ENCODE data around the gene RAP1GAP.
"Not testable (repeated sequence)": the region's sequence is repeated elsewhere in the genome, so short reads cannot be mapped to it uniquely, and the experiment has no call there.

The RAP1GAP gene

DNA sequence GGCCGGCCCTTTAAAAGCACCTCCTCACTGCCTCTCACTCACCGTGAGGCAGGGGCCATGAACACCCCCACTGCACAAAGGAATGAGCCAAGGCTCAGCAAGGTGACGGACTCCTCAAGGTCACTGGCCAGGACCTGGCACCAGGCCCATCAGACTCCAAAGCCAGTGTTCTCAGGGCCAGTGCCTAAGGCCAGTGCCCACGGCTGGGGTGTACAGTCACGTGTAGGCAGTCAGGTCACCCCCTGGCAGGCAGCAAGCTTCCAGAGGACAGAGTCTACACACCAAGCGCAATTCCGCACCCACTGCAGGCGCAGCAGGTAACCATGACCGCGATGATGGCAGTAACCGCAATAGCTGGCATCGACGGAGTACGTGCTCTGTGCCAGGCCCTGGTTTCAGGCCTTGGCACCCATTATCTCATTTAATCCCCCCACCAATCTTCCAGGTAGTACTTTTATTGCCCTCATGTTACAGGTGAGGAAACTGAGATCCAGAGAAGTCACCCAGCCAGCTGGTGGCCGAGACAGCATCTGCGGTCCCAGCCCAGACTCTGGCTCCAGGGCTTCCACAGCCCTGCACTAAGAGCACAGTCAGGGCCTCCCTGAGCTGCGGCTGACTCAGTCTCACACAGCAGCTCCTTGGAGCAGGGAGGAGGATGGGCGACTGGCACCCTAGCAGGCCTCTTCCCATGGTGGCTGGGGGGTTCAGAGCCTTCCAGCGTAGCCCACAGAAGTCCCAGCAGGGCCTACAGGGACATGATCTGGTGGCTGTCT lies 27.0 kb downstream of the RAP1GAP start:
- FAIRE-seq = no peak

DNA sequence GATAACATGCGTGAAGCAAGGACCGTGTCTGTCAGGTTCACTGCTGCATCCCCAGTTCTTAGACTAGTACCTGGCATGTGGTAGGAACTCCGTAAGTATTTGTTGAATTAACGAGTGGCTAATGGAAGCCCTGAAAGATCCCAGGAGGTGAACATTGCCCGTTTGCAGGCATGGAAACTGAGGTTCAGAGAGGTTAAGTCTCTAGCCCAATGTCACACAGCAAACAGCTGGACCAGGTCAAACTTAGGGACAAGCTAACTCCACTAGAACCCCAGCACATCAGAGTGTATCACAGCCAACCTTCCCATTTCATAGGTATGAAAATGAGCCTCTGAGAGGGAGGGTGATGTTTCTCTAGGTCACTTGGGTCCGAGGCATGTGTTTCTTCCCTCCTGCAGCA lies 27.6 kb downstream of the RAP1GAP start:
- no peak for FAIRE-seq

DNA sequence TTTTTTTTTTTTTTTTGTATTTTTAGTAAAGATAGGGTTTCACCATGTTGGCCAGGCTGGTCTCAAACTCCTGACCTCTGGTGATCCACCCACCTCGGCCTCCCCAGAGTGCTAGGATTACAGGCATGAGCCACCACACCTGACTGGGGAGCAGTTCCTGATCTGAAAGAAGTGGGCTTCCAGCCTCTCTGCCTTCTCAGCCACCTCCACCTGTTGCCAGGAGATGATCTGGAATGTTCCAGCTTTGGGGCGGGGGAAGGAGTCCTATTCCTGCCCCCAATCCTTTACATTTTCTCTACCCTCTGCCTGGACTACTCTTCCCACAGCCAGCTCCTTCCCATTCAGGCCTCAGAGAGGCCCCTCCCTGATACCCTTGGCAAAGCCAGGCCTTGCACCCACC lies 28.1 kb downstream of the RAP1GAP start:
- FAIRE-seq = no peak

DNA sequence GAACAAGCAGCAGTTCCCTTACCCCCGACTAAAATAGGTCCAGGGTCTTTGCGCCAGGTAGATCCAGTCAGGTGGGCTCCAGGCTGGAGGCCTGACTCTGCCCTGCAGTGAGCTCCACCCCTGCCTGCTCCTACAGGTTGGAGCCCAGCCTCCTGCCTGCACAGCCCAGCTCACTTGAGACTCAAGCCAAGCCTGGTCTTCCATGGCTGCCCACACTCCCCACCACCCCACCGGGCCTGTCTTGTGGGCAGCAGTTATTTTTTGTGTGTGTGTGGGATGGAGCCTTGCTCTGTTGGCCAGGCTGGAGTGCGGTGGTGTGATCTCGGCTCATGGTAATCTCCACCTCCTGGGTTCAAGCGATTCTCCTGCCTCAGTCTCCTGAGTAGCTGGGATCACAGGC lies 28.5 kb downstream of the RAP1GAP start:
- no peak for FAIRE-seq

DNA sequence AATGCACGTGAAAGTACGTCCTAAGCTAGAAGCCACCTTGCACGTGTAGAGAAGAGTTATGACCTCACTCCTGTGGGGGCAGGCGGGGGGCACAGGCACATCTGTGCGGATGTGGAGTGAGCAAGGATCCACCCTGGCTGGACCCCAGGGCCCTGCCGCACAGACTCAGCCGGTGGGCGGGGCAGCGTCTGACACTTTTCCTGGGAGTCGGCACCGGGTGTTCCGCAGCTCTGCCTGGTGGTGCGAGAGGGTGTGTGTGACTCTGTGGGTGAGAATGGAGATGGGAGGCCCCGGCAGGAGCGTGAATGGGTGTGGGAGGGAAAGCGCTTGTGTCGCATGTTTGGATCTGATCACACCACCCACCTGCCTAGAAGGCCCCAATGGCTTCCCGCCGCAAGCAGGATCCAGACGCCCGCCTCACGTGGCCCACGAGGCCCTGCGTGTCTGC lies 29.5 kb downstream of the RAP1GAP start:
- no peak for FAIRE-seq

DNA sequence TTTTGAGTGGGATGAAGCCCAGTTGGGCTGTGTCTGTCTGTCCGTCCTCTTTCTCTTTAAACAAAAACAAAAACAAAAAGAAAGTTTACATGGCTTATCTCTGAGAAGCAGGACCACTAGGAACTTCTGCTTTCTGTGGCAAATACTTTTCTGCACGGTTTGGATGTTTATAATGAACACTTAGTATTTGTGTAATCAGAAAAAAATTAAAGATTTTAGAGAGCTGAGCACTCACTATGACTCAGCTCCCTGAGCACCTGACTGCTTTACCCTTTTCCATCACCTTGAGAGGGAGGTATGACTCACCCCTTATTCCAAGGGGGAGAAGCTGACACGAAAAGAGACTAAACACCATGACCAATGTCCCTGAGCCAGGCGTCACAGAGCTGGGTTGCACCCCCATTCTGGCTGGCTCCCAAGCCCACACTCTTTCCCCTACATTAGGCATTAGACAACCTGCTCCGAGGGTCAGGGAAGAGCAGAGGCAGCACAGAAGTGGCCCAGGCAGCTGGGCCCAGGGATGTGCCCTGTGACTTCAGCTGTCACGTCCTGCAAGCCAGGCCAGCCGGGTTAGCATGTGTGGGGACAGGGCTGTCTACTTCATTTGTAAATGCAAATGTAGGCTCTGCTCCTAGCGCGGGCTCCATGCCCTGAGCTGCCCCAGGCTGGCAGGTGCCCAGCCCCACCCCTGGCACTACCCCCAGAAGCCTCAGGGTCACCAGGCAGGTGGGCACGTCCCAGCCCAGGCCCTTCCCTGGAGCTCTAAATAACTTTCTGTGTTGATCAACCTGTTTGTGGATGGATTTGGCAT lies 30.4 kb downstream of the RAP1GAP start:
- FAIRE-seq = no peak

DNA sequence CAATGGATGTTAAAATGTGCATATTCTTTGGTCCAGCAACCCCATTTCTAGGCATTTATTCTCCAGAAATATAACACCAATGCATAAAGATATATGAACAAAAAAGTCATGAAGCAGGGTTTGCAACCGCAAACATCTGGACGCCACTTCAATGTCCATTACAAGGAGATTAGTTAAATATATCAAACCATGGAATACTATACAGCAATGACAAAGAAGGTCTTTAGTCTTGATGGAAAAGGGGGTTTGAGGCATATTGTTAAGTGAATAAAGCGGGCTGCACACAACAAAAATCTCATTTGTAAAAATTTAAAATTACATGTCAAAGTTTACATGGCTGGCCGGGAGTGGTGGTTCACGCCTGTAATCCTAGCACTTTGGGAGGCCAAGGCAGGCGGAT lies 31.6 kb downstream of the RAP1GAP start:
- FAIRE-seq = no peak

DNA sequence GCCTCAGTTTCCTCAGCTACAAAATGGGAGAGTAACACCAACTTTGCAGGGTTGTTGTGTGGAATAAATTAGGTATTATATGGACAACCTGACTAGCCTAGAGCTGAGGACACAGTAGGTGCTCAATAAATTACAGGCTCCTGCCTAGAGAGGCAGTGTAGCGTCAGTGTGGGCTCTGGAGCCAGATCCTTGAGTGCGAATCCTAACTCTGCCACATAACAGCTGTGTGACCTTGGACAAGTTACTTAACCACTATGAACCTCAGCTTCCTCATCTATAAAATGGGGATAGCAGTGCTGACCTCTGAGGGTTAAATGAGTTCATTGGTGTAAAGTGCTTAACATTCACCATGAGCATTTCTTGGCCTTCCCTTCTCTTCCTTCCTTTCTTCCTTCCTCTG lies 33.1 kb downstream of the RAP1GAP start:
- no peak for FAIRE-seq

DNA sequence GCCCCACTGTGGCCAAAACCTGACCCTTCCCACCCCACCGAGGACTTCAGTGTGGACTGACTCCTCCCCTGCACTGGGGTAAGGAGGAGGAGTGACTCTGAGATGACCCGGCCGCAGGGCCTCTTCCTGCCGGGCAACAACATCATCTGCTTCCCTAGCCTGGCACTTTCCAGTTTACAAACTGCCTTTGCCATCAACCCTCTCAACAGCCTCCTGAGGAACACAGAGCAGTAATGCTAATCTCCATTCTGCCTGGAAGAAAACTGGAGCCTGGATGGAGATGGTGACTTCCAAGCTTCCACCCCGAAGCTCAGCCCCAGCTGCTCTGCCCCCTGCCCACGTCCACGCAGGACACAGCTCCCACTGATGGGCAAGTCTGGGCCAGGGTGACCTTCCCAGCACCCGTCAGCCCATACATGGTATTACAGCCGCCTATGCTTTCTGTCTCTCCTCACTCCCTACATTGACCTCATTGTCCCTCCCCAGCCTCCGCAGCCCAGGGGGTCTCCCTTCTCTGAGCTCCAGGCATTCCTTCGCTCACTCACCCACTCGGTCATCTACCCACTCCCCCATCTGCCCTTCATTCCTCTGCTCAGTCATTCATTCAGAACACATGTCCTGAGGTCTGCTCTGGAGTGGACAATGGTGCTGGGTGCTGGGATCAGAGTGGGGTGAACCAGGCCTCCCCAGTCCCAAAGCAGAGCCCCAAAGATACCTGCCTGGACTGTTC lies 34.2 kb downstream of the RAP1GAP start:
- no peak for FAIRE-seq

DNA sequence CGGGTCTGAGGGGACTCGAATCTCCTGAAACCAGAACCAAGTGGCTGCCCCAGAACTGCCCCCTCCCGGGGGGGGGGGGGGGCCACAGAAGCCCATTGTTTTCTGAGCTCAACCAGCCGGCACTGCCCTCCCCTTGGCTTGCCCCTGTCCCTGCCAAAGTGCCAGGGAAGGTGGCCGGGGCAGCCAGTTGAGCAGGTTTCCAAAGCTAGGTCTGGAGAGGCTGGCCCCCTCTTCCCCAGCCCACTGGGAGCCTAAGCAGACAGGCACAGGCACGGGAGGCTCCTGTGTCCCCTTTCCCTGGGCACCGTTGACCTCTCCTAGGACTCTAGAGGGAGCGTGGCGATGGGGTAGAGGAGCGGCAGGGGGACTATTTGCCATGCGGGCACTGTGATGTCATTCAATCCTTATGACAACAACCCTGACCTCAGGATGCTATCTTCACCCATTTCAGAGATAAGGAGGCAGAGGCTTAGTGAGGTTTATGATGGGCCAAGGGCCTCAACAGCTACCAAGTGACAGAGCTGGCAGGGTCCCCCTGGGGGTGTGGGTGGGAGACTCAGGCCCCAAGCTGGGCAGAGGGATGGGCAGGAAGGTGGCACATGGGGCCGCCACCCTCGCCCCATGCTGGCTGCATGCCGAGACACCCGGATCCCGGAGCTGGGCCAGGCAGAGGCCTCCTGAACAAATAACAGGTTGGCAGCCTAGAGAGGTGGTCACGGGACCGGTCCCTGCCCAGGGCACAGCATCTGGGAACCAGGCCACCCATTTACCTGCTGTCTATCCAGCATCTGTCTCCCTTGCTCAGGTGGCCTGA lies 35.0 kb downstream of the RAP1GAP start:
- no peak for FAIRE-seq

DNA sequence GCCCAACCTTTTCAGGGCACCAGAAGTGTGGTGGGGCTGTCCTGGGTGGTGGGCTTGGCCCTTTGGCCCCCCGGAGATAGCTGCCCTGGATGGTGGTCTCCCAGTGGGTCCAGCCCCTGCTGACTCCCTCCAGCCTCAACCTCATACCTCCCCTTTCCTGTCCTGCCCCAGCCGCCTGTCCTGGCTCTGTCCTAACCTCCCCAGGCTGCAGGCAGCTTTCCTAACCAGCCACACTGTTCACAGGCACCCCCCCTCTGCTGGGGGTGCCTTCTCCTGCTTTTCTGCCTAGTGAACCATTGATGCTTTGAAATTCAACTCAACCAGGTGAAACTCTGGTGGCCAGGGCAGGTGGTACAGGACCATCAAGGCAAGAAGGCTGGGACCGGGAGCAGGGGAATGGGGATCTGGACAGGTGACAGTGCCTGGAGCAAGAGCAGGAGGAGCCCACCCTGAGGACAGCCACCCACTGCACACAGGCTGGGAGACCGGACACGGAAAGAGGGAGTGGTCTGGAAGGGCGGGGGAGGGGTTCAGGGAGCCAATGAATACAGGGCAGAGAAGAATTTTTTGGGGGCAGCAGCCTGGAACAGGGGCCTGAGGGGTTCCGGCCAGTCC lies 35.9 kb downstream of the RAP1GAP start:
- FAIRE-seq = no peak

DNA sequence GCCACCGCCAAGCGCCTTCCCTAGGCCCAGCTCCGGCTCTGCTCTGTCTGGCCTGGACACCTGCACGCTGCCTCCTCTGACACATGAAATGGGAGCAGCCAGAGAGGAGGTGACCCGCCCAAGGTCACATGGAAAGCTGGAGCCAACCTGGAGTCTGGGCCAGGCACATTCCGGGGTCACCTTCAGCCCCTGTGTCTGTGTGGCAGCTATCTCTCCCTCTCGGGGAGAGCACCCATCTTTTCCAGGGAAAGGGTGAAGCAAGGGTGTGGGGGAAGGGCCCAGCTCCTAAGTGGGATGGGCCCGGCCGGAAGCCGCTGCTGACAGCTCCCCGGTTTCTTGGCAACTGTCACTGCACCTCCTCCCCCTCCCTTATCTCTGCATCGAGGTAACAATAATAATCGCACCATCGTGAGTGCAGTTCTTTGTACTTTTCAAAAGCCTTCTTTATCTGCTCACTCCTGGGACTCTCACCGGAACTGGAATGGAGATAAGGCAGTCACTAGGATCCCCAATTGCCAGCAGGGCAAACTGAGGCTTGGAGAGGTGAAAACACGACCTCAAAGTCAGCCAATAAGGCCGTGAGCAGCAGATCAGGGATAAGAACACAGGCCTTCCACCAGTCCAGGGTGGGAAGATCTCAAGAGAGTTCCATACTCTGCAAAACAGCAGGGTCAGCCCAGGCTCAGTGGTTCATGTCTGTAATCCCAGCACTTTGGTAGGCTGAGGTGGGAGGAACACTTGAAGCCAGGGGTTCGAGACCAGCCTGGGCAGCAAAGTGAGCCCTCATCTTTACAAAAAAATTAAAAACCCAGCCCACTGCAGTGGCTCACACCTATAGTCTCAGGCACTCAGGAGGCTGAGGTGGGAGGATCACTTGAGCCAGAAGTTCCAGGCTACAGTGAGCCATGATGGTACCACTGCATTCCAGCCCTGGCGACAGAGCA lies 36.9 kb downstream of the RAP1GAP start:
- no peak for FAIRE-seq

DNA sequence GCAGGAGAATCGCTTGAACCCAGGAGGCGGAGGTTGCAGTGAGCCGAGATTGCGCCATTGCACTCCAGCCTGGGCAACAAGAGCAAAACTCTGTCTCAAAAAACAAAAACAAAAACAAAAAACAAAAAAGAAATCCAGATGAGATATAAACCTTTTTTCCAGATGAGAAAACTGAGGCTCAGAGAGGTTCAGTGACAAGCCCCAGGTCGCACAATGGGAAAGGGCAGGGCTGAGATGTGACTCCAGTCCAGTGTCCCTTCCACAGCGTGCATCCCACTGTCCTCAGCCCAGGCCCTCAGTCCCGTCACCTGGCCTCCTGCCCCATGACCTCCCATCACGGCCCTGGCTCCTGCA lies 37.6 kb downstream of the RAP1GAP start:
- not testable (repeated sequence) for FAIRE-seq

DNA sequence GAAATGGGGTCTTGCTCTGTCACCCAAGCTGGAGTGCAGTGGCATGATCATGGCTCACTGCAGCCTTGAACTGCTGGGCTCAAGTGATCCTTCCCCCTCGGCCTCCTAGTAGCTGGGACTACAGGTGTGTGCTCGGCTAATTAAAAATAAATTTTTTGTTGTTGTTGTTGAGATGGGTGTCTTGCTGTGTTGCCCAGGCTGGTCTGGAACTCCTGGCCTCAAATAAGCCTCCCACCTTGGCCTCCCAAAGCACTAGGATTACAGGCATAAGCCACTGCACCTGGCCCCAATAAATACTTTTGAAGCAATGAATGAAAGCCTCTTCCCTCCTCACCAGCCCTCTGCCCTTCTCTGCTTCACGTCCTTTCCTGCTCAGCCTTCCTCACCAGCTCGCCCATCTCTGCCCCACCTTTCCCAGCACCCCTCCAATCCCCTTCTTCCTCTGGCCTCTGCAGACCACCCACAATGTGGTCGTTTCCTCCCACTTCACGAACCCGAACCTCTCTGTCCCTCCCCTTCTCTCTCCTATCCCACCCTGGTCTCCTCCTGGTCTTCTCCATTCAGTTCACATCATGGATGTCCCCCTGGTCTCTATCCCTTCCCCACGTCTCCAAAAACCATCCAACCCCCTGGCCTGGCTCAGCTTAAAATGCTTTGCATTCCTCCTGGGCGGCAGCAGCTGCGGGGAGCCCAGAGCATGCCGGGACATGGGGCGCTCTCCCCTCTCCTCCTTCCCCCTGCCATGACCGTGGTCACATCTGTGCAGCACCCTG lies 38.4 kb downstream of the RAP1GAP start:
- FAIRE-seq = no peak

DNA sequence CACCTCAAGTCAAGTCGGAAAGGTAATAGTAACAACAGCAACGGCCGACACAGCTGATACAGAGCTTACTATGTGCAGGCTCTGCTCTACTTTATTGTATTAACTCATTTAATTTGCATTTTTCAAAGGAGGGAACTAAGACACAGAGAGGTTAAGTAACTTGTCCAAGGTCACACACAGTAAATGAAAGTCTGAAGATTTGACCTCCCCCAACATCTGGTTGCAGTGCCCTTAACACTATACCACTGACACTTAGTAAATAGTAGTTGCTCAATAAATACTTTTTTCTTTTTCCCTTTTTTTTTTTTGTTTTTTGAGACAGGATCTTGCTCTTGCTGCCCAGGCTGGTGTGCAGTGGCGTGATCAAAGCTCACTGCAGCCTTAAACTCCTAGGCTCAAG lies 39.2 kb downstream of the RAP1GAP start:
- no peak for FAIRE-seq

DNA sequence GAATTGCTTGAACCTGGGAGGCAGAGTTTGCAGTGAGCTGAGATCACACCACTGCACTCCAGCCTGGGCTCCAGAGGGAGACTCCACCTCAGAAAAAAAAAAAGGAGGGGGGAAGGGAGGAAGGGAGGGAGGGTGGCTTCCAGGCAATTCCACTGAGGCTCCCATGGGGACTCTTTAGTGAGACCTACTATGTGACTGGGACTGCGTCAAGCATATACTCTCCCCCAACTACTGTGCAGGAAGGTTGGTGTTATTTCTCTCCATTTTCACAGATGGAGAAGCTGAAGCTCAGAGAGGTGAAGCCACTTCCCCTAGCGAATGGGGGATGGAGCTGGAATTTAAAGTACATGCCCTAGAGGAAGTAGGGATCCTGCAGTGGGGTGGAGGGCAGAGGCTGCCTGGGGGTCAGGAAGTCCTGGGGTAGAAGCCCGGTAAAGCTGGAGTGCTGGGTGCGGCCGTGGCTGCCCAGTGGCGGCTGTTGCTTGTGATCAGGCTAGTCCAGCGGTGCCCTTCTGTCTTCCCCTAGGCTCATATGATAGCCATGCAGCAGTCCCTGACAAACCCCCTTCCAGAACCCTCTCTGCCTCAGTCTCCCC lies 40.3 kb downstream of the RAP1GAP start:
- FAIRE-seq = no peak

DNA sequence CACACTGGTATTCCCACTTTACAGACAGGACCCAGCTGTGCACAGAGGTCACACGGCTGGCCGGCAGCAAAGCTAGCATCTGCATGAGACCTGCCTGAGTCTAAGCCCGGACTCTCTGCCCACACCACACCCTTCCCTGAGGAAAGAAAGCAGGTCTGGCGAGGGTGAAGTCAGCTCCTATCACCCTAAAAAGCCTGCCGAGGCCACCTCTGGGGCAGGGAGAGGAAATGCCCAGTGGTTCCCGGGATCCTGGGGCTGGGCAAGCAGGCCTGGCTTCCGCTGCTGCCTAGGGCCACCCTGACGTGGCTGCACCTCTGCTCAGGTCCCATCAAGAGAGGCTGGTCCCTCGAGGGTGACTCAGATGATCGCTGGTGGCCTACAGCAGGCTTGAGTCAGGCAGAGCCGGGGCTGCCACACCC lies 42.2 kb downstream of the RAP1GAP start:
- no peak for FAIRE-seq

DNA sequence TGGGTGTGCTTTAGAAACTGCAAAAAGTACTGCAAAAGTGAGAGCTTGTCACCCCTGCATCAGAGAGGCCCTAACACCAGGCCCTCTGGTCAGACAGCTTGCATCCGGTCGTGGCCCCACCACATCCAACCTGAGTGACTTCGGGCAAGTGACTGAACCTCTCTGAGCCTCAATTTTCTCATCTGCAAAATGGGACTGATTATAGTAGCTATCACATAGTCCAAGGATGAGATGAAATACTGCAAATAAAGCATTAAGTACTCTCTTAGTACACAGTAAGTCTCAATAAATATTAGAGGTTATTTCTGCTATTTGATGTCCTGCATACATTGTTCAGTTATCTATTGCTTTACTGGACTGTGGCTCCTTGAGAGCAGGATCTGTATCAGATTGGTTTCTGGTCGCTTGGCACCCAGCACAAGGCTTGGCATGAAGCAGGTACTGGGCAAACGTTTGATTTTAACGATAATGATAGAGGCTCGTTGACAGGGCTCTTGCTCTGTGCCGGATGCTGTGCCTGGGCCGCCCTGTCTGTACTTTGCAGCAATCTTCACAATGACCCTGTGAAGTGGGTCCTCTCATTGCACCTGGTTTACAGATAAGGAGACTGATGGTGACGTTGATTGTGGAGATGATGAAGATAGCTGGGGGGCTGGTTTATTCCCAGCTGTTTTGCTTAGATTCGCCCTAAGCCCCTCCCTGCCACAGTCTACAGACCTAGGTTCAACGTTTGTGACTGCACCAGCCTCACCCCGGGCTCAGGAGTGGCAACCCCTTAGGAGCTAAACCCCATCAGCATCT lies 43.6 kb downstream of the RAP1GAP start:
- no peak for FAIRE-seq

All from G401.6 (cell line).